A549 (cell line): Measurements from ENCODE around the gene ASXL3.

Experiments used
- POLR2A ChIP-seq: IDR thresholded peaks from 2 replicates; pipeline ENCODE4 v1.6.1; 2012; ENCODE audit warnings: mild to moderate bottlenecking, low read length
- TF ChIP-seq, protein P1 (sequence below): fragments of >200 bp; sonication (Bioruptor Twin); formaldehyde crosslinking; IDR thresholded peaks from 3 replicates; pipeline ENCODE4 v1.5.1; 2016

DNA sequence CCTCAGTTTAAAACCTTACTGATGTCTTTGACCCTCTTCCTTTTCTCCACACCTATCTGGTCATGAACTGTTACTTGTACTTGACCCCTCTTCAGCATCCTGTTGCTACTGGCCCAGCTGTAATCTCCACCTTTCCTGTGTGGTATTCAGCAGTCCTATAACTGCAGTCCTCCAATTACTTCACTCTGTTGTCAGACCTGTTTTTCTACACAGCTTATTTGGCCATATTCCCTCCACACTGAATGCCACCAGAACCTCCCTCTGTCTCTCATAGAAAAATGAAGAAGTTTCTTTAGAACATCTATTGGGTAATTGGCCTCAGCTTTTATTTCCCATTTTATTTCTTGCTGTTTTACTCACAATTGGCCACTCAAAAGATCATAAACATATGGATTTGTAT, 155.4 kb downstream of the ASXL3 start:
- TF ChIP-seq, protein P1, sequence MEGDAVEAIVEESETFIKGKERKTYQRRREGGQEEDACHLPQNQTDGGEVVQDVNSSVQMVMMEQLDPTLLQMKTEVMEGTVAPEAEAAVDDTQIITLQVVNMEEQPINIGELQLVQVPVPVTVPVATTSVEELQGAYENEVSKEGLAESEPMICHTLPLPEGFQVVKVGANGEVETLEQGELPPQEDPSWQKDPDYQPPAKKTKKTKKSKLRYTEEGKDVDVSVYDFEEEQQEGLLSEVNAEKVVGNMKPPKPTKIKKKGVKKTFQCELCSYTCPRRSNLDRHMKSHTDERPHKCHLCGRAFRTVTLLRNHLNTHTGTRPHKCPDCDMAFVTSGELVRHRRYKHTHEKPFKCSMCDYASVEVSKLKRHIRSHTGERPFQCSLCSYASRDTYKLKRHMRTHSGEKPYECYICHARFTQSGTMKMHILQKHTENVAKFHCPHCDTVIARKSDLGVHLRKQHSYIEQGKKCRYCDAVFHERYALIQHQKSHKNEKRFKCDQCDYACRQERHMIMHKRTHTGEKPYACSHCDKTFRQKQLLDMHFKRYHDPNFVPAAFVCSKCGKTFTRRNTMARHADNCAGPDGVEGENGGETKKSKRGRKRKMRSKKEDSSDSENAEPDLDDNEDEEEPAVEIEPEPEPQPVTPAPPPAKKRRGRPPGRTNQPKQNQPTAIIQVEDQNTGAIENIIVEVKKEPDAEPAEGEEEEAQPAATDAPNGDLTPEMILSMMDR, result no peak
- TF ChIP-seq POLR2A, result no peak
